Activated CD4-positive, alpha-beta T cell treated with anti-CD3 and anti-CD28 coated beads, Interleukin-10, Interleukin-2, amounts not matched to agents 100 ng/mL and 50 ng/mL, durations not matched to agents 16 hours and 8 hours (primary cell): ENCODE results near the gene CFAP58.

Experiments used
- DNase-seq: peaks from one replicate; pipeline ENCODE4 v3.0.0-alpha.2; 2020

The CFAP58 gene

DNA sequence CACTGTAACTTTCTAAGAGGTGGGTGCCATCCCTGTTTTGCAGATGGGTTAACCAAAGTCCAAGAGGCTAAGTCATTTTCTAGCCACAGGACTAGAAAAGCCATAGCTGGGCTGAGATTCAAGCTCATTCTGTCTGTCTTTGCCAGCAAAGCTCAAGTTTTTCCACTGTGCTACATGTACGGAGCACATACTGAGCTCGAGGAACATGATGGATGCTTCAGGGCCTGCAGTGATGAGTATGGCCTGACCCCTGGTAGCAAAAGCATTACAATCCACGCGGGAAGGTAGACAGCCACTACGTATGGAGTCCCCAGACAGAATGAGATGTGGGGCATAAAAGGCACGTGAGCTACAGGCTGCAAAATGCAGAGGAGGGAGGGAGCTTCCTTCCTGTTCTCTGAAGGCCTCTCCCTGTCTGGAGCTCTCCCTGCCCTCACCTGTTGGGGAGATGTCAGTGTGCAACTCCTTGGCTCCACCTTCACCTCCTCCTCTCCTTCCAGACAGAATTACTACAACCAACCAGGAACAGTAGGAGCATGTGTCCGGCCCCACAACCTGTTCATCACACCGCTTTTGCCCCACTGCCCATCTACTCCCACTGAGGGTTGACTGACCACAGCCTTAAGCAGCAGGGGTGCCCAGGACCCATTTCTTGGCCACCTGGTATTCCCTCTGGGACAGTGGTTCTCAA lies 31.8 kb upstream of the CFAP58 start:
- no peak for DNase-seq

DNA sequence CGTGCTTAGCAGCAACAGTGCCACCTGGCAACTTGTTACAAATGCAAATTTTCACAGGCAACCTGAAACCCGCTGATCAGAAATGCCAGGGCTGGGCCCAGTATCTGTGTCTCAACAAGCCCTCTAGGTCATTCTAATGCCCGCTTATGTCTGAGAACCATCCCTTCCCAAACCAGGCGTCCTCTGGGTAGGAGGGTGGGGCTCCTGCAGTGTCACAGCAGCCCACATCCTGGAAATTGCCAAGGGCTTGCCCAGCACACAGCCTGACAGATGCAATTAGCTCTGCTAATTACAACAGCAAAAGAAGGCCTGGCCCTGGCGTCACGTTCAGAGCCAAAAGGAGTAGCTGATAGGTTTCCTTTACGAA lies 31.2 kb upstream of the CFAP58 start:
- DNase-seq, result peak; percentile 60

DNA sequence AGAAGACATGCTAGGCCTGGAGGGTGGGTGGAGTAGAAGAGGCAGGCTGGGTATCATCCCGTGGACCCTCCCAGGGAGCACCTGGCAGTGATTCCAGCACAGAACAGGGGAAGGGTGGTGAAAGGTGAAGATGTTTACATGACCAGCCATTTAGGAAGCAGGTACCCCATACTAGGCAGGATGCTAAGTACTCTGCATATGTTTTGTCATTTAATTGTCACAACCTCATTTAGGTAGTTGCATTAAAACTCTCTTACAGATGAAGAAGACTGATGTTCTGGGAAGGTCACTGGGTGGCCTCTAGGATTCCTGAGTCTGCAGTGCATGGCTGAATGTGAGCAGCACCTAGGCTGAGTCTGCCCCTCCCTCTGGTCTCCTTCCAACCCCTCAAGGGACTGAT lies 30.5 kb upstream of the CFAP58 start:
- no peak for DNase-seq

DNA sequence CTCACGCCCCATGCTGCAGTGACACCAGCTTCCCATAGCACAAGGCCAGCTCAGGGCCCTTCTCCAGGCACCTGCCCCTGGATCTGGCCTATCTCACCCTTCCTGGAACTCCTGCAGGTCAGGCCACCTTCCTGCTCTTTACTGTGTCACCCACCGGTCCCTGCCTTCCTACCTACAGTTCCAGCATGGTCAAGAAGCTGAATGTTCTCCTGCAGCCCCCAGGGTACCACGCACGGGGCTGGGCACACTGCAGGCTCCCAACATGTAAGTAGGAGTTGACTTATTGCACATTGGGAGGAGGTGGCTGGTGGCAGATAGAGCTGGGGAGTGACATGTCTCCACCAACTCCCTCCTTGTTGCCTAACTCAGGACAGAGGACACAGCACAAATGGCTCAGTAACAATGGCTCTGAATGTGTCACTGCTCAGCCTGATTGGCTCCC lies 29.9 kb upstream of the CFAP58 start:
- DNase-seq, result no peak

DNA sequence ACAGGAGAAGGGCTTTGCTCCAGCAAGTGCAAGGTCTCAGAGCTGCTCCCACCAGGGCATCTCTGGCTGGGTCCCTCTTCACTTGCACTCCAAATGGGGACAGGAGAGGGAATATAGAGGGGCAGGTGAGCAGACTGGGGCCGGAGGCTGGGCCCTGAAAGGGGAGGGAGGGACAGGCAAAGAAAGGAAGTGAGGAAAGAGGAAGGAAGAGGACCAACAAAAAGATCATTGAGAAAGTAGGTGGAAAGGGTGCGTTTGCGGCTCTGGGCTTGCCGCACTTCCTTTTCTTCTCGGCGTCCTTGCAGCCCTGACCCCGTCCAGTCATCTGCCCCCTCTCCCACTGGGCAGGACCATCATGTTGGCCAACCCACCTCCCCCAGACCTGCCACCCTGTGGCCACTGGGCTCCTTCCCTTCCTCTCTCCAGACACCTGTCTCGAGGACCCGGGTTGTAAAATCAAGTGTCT lies 29.4 kb upstream of the CFAP58 start:
- DNase-seq, result no peak

DNA sequence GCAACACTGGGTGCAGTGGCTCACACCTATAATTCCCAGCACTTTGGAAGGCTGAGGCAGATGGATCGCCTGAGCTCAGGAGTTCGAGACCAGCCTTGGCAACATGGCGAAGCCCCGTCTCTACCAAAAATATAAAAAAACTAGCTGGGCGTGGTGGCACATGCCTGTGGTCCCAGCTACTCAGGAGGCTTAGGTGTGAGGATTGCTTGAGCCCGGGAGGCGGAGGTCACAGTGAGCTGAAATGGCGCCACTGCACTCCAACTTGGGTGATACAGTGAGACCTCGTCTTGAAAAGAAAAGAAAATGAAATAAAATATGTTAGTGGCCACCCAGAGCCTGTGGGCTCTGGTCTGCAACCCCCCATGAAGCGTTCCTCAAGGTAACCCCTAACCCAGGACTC lies 28.7 kb upstream of the CFAP58 start:
- no peak for DNase-seq

DNA sequence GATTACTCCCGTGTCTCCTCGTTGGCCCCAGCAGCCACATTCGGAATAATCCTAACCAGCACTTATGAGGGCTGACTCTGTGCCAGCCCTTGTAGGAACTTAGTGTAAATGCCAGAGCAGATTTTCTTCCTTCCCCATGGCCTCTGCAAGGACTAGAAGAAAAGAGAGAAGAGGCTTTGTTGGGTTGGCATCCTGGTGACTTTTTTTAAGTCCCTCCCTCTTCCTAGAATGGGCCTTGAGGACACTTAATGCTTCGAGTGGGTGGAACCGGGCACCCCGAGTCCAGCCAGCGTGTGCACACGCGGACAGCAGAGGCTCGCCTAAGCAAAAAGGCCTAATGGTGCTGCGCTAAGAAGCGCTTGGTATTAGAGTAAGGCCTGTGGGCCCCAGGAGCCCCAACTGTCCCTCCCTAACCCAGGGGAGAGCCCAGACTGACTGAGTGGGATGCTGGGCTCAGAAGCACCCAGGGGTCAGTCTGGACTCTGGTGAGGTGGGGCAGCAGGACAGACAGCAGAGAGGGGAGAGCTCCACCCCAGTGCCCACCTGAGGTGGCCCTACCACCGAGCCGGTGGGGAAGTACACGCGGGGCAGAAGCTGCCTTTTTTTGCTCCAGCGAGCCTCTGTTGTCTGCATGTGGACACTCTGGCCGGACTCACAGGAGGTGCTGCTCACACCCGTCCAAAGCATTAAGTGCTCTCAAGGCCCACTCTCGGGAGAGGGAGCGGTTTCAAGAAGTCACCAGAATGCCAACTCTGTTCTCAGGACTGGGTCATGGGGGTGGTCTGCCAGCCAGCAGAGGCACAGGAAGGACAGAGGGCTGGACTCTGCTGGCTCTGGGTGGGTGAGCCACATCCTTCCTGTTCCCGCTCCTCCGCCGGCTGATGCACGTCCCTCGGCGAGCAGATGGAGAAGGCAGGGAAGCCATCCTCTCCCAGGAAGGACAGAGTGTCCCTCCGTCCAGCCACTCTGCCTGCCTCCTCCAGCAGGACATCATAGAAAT lies 27.9 kb upstream of the CFAP58 start:
- no peak for DNase-seq

DNA sequence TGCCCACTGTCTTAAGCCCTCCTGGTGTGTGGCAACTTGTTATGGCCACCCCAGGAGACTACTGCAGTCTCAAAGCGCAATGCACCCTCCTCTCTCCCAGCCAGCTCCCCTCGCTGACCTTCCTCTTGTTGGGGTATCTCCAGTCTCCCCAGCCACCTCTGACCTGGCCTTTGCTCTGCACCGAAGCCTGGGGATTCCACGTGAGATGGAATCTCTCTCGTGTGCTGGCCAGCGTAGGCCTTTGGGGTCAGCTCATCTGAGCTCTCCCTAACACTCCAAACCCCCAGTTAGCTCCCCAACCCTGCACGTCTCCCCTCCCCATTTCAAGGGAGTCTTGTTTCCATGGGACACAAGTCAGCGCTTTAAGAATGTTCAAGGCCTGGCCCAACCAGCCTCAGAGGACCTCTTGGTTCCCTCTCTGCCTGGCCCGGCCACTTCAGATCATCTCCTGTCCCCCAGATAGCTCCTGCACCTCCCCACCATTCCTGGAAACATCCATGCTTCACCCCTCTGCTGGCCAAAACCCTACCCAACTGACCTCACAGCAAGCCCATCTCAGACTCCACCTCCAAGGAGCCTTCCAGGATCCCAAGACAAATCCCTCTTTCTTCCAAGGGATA lies 26.5 kb upstream of the CFAP58 start:
- DNase-seq, result no peak

DNA sequence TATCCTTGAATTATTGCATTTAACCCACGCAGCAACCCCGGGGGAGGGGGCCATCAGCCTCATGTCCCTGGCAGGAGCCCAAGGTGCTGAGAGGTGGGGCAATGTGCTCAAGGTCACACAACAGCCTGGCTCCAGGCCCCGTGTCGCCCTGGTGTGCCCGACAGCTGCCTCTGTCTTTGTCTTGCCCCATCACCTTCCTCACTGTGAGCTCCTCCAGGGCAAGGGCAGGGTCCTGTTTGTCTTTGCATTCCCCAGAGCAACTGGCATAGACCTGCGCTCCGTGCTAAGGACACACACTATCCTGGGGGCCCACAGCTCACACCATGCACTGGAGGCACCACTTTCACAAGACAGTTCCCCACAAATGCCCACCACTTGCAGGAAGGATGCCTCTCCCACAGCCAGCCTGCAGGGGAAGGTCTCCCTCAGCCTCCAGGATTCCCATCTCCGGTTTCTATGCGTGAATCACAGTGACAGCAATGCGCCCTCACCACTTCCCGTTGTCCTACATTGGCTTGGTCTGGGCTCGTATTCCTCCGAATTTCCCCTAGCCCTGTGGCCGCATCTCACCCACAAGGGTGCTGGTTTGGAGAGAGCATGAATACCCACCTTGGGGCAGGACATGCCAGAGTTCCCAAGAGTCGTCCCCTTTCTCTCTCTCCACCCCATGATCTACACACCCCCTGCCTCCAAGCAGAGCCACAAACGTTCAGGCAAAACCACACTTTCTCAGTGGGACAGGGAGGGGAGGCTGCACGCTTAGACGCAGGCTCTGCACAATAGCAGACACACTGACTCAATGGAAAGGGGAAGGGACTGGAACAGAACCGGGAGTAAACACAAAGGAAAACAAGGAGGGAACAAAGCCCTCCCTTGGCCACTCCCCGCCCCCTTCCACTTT lies 25.6 kb upstream of the CFAP58 start:
- DNase-seq, result peak; percentile 25

DNA sequence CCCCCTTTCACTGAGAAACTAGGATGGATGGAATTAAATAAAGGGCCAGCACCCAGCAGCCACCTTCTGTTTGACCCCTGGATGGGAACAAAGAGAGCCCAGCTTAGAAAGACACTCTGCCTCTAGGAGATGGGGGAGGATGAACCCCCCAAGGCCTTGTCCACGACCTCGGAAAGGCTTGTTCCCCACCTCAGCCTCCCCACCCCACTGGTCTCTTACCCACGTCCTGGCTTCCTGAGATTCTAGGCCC lies 25.1 kb upstream of the CFAP58 start:
- no peak for DNase-seq

DNA sequence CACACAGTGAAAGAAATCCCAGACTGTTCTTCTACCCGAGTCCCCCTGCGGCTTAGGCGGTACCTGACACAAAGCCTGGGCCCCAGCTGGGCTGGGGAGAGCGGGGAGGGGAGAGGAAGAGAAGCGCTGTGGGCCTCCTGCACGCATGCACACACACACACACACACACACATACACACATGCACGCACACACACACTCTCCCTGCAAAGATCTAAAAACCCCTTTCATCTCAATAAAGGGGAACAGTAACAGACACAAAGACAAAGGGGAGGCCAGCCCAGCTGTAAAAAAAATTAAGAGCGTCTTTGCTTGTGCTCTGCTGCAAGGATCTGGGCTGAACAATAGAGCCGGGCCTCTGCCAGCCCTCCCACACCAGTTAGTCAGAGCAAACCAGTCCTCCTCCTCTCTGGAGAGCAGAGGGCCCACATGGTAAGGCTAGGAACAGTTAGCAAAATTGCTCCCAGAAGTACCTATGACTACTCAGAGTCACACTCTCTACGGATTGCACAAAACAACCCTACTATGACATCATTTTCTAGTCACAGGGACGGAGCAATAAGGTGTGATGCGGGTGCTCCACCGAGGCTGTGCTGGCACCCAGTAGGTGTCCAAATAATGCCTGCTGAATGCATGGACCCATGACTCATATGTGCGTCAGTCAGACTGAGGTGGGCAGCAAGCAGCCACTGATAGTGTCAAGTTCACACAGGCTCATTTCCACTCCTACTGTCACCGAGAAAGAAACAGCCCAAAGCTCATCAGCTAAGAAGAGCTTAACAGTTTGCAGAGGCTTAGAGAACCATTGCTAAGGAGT lies 24.5 kb upstream of the CFAP58 start:
- peak; percentile 88 for DNase-seq

DNA sequence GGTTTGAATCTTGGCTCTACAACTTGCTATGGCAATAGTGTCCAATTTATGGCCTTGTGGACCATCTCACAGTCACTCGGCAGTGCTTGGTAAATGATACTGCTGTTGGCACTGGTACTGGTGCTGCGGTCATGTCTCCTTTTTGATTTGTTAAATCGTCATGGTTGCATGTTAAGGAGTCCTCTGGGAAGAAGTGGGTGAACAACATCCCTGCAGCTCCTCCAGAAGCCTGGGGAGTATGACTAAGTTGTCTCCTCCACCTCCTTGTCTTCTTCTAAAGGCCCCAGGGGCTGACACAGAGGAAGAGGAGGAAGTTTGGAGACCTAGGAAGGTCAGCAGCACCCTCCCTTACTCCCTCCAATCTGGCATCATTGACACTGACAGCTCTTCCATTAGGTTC lies 23.9 kb upstream of the CFAP58 start:
- DNase-seq, result no peak

DNA sequence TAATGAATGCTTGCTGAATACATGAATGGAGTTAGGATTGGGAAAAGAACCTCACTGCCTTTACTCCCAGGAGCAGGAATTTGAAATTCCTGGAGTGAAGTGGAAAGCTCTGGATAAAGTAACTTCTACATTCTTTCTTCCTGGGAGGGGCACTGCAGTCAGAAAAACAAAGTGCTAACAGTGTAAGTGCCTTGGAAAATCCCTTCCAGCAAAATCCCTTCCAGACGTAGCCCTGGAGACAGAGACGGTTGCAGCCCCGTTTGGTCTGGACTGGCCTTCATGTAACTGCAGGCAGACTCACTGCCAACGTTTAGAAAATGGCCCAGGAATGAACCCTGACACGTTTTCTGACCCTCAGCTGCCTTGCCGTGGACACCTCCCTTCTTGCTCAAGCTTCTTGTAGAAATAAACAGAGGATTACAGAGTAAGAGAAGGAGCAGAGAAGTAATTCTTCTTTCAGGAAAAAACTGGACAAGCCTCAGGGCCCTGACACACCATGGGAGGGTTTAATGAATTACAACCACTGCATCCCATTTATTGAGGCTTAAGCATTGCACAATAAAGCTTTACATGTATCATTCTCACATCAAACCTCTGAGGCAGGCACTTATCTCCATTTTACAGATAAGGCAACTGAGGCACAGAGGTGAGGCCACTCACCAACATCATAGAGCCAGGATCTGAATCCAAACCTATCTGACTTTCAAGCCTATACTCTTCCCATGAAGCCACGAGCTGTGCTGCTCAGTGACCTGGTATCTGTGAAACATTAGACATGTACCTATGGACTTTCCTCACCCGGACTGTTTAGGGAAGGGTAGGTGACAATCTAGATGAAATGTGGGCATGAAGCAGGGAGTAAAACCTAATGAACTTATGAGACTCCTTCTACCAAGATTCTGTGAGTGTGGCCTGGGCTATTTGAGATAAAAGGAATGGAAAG lies 23.2 kb upstream of the CFAP58 start:
- DNase-seq, result no peak

DNA sequence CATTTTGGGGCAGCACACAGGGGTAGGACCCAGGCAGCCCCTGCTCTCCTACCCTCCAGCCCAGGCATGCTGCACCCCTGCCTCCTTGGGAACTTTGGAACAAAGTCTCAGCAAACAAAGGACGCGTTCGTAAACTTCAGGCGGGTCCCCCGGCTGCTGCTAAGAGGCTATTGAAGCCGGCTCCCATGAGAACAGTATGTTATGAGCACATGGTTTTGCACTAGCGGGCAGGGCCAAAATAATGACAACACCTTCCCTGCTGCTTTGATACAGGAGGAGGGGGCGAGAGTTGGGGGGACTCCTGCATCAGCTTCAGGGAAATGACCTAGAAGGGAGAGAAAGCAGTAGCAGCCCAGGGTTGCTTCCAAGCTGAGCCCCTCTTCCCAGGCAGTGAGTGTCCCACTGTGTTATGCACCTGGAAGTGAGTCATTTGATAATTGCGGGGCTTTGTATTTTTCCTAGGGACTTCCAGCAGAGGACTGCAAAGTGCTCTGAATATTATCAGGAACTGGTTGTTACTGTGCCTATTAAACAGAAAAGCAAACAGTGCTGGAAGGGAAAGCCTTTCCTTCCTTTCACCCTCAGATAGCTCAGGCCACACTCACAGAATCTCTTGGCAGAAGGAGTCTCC lies 22.3 kb upstream of the CFAP58 start:
- DNase-seq, result no peak

DNA sequence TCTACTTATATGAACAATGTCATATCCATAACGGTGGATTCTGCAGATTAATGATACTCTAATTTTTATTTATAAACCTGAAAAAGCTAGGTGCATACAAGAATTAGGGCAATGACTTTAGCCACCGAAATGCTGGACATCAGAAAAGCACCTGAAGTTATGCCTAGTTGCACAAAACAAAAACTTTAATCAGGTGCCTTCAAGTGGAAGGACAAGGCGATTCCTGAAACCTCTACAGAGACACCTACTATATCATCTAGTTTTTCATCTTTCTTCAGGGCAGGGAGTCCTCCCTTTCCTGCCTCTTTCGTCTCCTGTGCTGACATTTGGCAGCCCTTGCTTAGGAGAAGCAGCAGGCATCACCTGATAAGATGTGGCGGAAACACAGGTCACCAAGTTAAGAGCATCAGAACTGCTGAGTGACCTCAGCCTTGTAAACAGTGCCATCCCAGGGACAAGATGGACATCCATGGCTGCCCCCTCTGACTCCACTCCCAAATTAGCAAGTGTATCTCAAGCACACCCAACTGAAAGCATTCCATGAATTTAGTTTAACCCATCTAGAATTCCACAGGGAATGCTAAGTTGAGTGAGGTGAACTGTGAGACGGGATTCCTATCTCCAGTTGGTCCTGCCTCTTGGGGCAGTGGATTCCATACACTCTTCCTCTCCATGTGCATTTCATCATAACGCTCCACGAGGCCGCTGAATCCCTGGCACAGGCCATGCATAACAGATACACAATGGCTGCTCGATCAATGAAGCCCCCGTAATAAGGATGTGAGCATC lies 21.2 kb upstream of the CFAP58 start:
- no peak for DNase-seq

DNA sequence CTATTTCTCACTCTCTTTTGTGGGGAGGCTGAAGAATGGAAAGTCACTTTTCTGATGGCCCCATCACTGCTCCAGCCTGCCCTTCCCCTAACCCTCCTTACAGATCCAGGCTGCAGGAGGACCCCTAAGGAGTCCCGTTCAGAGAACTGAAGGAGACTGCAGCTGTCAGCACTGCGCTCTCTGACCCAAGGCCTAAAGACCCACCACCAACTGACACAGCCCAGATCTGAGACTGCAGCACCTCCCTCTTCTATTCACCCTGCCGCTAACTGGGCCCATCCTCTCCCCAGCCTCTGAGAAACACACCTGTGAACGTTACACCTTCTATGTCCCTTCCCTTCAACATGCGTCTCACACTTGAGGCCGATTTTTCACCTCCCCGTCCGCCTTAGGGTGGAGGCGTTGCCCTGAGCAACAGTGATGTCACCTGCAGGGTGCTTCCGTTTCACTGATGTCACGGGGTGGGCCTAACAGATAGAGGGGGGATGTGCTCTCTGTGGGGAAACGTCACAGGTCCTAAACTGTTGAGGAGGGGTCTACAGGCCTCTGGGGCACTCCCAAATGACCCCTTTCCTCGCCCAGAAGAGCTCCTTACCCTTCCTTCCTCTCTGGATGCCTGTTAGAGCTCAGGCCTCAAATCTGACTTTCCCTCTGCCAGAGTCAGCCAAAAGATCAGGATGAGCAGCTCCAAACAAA lies 20.5 kb upstream of the CFAP58 start:
- no peak for DNase-seq

DNA sequence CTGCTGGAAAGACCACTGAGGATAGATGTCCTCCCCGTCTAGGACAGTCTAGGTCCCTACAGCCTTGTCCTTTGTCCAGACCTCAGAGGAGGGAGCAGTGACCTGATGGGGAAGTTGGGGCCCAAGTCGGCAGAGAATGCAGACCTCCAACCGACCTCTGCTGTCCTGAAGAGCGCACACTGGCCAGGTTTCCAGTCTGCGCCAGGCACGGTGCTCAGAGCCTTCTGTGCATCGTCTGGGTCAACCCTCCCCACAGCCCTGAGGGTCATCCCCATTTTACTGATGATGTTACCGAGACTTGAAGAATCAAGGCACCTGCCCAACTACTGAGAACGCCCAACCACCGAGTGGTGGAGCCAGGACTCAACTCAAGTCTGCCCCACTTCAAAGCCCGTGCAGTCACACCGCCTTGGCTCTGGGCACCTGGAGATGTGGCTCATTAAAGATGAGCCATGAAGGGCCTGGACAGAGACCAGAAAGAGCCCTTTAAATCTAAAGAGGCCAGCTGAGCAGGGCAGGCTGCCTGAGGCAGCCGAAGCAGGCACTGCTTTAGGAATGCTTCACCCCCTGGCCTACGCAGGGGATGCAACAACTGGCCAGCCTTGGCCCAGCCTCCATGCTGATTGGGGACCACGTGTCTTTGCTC lies 19.8 kb upstream of the CFAP58 start:
- DNase-seq, result no peak

DNA sequence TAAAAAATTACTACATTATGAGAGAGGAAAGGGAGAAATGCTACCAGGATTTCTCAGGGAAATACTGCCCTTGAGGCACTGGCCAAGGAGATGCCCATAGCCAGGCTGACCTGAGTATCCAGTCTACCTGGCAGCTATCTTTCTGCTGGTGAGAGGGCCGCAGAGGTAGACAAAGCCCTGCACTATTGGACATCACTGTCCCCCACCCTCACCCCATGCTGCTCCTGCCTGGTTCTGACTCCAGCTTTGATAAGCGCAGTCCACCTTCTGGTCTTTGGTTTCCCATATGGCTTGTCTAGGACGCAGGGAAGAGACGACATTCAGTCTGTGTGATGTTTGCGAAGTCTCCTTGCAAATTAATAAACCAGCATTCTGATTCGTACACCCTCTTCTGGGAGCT lies 19.1 kb upstream of the CFAP58 start:
- DNase-seq, result no peak
